ENCODE measurements around the gene ZNF580. TPM values are rescaled to one million over a fixed set of nuclear protein-coding genes. Genes with fewer than 3 reads are reported as not detected.

Gene ZNF580
- polyA plus RNA-seq, 3 donors = 55.8 to 60.5 (median 57.3) TPM

DNA sequence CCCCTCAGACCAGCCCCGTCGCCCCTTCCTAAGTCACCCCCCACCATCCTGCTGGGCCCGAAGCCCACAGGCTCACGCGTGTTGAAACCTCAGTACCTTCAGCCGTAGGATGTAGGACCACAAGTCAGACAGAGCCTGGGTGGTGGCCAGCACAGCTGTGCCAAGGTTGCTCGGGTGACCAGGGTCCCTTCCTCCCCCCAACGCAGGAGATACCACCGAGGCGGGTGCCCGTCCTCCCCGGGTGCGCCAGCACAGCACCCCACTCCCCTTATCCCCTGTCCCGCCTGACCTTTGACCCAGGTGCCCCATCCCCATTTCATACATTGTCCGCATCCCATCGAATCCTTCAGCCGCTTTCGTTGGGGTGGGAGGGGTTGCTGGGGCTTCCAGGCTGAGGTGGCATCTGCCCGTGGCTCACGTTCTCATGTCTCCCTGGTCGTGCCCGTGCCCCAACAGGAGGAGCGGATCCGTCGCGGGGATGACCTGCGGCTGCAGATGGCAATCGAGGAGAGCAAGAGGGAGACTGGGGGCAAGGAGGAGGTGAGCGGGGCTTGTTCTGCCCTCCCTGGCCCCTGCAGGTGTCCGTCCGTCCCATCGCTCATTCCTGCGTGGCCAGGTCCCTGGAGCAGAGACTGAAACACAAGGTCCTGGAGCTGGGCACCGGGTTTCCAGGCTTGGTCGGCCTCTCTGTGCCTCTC lies 48.8 kb downstream of the ZNF580 start:
- DNase-seq = no peak

DNA sequence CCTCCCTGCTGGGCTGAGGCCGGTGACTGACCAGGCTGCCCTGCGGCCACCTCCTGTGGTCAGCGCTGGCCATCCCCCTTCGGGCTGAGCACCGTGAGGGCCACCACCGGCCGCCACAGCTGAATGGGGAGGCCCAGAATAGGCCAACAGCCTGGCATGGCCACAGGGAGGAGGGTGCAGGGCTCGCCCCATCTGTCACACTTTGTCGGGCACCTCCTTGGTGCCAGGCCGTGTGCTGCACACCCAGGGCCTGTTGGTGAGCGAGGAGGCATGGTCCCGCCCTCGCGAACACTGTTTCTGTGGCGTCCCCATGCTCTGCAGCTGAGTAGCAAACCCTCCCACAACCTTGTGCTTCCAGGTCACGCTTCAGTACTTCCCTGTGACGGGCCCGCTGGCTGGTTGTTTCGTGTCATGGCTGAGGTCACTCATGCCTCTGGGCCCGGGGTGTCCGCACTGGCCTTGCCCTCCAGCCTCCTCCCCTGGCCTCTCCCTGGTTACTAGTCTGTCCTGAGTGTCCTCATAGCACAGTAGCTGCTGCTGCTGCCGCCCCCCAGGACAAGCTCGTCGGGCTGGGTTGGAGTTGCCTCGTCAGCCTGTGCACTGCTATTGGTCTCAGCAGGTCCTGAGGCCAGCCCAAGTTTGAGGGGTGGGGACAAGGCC lies 49.4 kb downstream of the ZNF580 start:
- DNase-seq = peak; percentile 37

DNA sequence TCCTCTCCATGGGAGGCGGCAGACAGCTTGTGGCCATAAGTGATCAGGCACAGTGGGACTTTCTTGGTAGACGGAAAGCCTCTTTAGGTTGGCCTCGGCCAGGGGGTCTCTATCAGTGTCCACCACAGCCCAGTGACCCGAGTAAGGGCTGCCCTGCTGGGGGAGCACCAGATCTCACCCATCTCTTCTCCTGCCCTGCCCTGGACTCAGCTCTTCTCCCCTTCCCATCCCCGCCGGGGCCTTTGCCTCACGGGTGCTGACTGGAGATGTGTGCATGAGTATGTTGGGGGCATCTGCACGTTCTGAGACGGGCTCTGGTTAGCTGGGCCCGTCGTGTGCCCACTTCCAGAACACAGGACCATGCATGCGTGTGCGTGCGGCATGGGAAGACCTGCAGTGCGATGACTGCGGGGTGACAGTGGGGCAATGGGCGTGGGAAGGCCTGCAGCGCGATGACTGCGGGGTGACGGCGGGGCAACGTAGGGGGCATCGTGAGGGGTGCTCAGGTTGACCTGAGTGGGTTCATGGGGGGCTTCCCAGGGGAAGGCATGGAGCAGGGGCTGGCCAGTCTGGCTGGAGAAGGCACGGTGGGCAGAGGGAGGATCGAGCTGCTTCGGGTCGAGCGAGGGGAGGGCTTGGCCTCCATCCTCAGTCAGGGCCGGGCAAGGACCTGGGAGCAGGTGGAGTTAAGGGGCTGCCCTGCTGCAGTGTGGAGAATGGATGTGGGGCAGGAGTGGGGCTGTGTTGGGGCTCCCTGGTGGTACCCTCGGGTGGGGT lies 50.2 kb downstream of the ZNF580 start:
- no peak for DNase-seq

DNA sequence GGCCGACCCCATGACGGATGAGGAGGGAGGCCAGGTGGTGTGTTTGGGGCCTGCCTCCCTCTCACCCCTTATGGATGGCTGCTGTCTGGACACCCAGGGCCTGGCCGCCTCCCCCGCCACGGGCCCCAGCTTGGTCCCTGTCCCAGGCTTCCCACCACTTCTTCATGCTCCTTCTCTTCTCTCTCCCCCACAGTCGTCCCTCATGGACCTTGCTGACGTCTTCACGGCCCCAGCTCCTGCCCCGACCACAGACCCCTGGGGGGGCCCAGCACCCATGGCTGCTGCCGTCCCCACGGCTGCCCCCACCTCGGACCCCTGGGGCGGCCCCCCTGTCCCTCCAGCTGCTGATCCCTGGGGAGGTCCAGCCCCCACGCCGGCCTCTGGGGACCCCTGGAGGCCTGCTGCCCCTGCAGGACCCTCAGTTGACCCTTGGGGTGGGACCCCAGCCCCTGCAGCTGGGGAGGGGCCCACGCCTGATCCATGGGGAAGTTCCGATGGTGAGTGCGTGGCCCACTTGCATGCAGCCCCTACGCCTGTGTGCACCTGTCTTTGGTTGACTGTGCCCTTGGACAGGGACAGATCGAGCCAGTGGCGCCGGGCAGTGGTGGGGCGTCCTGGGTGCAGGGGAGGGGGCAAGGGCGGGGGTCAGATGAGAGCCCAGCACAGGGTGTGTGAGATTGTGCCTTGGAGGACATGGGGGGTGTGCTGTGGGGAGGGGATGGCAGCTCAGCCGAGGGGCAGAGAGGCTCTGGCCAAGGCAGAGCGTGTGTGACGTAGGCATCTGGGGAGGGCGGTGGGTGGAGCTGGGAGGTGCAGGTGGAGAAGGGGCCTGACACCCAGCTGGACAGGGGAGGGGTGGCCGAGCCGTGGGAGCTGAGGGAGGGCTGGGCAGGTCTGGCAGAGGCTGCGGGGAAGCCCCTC lies 51.0 kb downstream of the ZNF580 start:
- DNase-seq = no peak

DNA sequence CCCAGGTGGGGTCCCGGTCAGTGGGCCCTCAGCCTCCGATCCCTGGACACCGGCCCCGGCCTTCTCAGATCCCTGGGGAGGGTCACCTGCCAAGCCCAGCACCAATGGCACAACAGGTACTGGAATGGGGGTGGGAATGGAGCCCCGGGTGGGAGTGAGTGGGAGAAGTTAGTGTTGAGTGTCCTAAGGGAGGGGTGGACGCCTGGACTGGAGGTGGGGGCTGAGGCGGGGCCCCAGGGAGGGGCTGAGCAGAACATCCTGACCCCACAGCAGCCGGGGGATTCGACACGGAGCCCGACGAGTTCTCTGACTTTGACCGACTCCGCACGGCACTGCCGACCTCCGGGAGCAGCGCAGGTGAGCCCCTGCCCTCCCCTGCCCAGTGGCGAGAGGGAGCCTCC lies 51.9 kb downstream of the ZNF580 start:
- DNase-seq = no peak

Other genes with a start within 250 kb of the ZNF580 start
- 10 to 100 TPM; 45.2 to 74.8 (median 57.4) TPM for gene UBE2S, start 233.2 kb upstream of the ZNF580 start, polyA plus RNA-seq (ENCODE audit: insufficient read length in 3 of 3)
- under 1 TPM; 0.10 to 0.31 (median 0.26) TPM for gene SHISA7, start 197.7 kb upstream of the ZNF580 start, polyA plus RNA-seq (ENCODE audit: insufficient read length in 3 of 3)
- 10 to 100 TPM; 42.6 to 52.1 (median 50.0) TPM for gene ISOC2, start 179.4 kb upstream of the ZNF580 start, polyA plus RNA-seq (ENCODE audit: insufficient read length in 3 of 3)
- gene C19orf85, start 176.3 kb upstream of the ZNF580 start, polyA plus RNA-seq (ENCODE audit: insufficient read length in 3 of 3) = not detected
- 1 to 10 TPM; 5.1 to 6.8 (median 5.2) TPM for gene ZNF628, start 164.4 kb upstream of the ZNF580 start, polyA plus RNA-seq (ENCODE audit: insufficient read length in 3 of 3)
- 10 to 100 TPM; 45.7 to 58.9 (median 58.8) TPM for gene NAT14, start 155.8 kb upstream of the ZNF580 start, polyA plus RNA-seq (ENCODE audit: insufficient read length in 3 of 3)
- gene SSC5D, start 152.6 kb upstream of the ZNF580 start, polyA plus RNA-seq (ENCODE audit: insufficient read length in 3 of 3) = 1 to 10 TPM; 1.6 to 4.1 (median 2.1) TPM
- 1 to 10 TPM in 2 of 3 donors, under 1 TPM in 1; 0.99 to 2.3 (median 1.5) TPM for gene SBK2, start 103.9 kb upstream of the ZNF580 start, polyA plus RNA-seq (ENCODE audit: insufficient read length in 3 of 3)
- under 1 TPM in 2 of 3 donors, not detected in 1; 0.11 to 0.44 TPM for gene SBK3, start 95.5 kb upstream of the ZNF580 start, polyA plus RNA-seq (ENCODE audit: insufficient read length in 3 of 3)
- 10 to 100 TPM; 21.5 to 23.7 (median 22.9) TPM for gene ZNF579, start 60.2 kb upstream of the ZNF580 start, polyA plus RNA-seq (ENCODE audit: insufficient read length in 3 of 3)
- gene FIZ1, start 41.5 kb upstream of the ZNF580 start, polyA plus RNA-seq (ENCODE audit: insufficient read length in 3 of 3) = 10 to 100 TPM; 25.2 to 27.9 (median 25.6) TPM
- 10 to 100 TPM; 10.5 to 13.2 (median 12.4) TPM for gene ZNF524, start 40.7 kb upstream of the ZNF580 start, polyA plus RNA-seq (ENCODE audit: insufficient read length in 3 of 3)
- 10 to 100 TPM in 2 of 3 donors, 1 to 10 TPM in 1; 9.9 to 13.5 (median 11.6) TPM for gene ZNF865, start 35.4 kb upstream of the ZNF580 start, polyA plus RNA-seq (ENCODE audit: insufficient read length in 3 of 3)
- gene ZNF784, start 16.4 kb upstream of the ZNF580 start, polyA plus RNA-seq (ENCODE audit: insufficient read length in 3 of 3) = 10 to 100 TPM; 13.6 to 15.9 (median 13.9) TPM
- 10 to 100 TPM; 28.3 to 35.1 (median 32.8) TPM for gene ZNF581, start 2.6 kb downstream of the ZNF580 start, polyA plus RNA-seq (ENCODE audit: insufficient read length in 3 of 3)
- gene CCDC106, start 7.2 kb downstream of the ZNF580 start, polyA plus RNA-seq (ENCODE audit: insufficient read length in 3 of 3) = 10 to 100 TPM; 28.0 to 30.2 (median 28.2) TPM
- 100 to 1,000 TPM; 198 to 235 (median 219) TPM for gene U2AF2, start 14.0 kb downstream of the ZNF580 start, polyA plus RNA-seq (ENCODE audit: insufficient read length in 3 of 3)
- gene EPN1, start 34.2 kb downstream of the ZNF580 start, polyA plus RNA-seq (ENCODE audit: insufficient read length in 3 of 3) = 100 to 1,000 TPM; 123 to 173 (median 140) TPM
- under 1 TPM in 1 of 3 donors, not detected in 2; 0.05 TPM for gene NLRP9, start 97.4 kb downstream of the ZNF580 start, polyA plus RNA-seq (ENCODE audit: insufficient read length in 3 of 3)
- gene RFPL4A, start 118.1 kb downstream of the ZNF580 start, polyA plus RNA-seq (ENCODE audit: insufficient read length in 3 of 3) = under 1 TPM in 2 of 3 donors, not detected in 1; 0.09 to 0.22 TPM
- not detected for gene RFPL4AL1, start 128.1 kb downstream of the ZNF580 start, polyA plus RNA-seq (ENCODE audit: insufficient read length in 3 of 3)
- under 1 TPM; 0.06 to 0.27 (median 0.23) TPM for gene NLRP11, start 191.0 kb downstream of the ZNF580 start, polyA plus RNA-seq (ENCODE audit: insufficient read length in 3 of 3)
- gene NLRP4, start 195.5 kb downstream of the ZNF580 start, polyA plus RNA-seq (ENCODE audit: insufficient read length in 3 of 3) = not detected

All from renal pelvis (tissue), 4 donors.